ENCODE measurements around the gene TADA2B. TPM values are rescaled to one million over a fixed set of nuclear protein-coding genes. Genes with fewer than 3 reads are reported as not detected.

Gene TADA2B
- total and polyA plus RNA-seq, 4 donors: 3.6 to 13.8 (median 12.6) TPM

DNA sequence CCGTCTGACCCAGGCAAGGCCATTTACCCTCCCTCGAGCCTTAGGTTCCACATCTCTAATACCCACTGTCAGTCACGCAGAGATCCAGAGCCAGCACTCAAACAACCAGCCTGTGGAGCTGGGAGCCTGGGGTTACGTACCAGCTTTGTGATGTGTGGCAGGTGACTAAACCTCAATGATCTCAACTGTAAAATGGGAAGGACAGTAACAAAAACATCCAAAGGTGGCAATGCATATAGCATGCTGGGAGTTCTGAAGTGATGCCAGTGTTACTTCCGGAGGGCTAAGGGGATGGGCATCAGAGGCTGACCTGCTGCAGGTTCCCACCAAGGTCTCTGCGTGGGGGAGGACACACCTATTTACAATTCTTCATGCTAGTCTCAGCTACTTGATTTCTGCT lies 18.6 kb downstream of the TADA2B start:
- Histone ChIP-seq H3K27ac (ENCODE audit: low read depth in 1 of 2, low read length in 2 of 2) (no peak overlapping the region), H3K27me3 (ENCODE audit: control insufficient read depth in 4 of 4, insufficient read depth in 4 of 4, low read length in 3 of 4) (no peaks in the 10 kb centered on the region), H3K9me3 (ENCODE audit: control insufficient read depth in 4 of 4, low read length in 3 of 4) (no peaks in the 10 kb centered on the region), H3K36me3 (ENCODE audit: control insufficient read depth in 4 of 4, insufficient read depth in 3 of 4, low read depth in 1 of 4, low read length in 3 of 4) (peaks cover 8 to 52% (median 46%) of the 10 kb centered on the region in 4 donors), H3K4me3 (ENCODE audit: low read depth in 1 of 3, low read length in 3 of 3) (no peak overlapping the region), H3K9ac (ENCODE audit: low read depth in 1 of 2, low read length in 2 of 2) (no peak overlapping the region), H3K4me1 (ENCODE audit: control insufficient read depth in 4 of 4, insufficient read depth in 4 of 4, low read length in 3 of 4) (peaks cover 5 to 16% (median 7%) of the 10 kb centered on the region in 4 donors)
- TF ChIP-seq FOXA1 (IDR thresholded peaks at IDR 0.05) (no peak), HNF4G (IDR thresholded peaks at IDR 0.05) (no peak), RAD21 (IDR thresholded peaks at IDR 0.05) (no peak), NR2F2 (IDR thresholded peaks at IDR 0.05) (no peak), HNF4A (conservative IDR thresholded peaks at IDR 0.05) (no peak)
- no peak for DNase-seq (ENCODE audit: low spot score)
- 94% methylated on average over 6 of the region's 6 CpGs for WGBS

DNA sequence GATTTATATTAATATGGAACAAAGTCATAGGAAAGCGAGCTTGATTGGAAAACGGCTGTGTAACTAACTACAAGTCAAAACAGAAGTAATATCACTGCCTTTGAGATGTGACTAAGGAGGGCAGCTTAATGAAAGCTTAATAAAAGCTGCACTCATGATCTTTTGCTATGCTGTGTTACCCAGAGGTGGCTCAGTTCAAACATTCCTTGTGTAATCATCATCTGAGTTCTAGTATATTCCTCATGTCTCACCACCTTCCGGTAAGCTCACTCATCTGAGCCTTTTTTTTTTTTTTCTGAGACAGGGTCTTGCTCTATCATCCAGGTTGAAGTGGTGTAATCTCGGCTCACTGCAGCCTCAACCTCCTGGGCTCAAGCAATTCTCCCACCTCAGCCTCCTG lies 19.6 kb downstream of the TADA2B start:
- WGBS: 94% methylated on average over 4 of the region's 4 CpGs
- Histone ChIP-seq H3K36me3 (ENCODE audit: control insufficient read depth in 4 of 4, insufficient read depth in 3 of 4, low read depth in 1 of 4, low read length in 3 of 4) (peaks cover 8 to 52% (median 46%) of the 10 kb centered on the region in 4 donors), H3K9ac (ENCODE audit: low read depth in 1 of 2, low read length in 2 of 2) (no peak overlapping the region), H3K4me3 (ENCODE audit: low read depth in 1 of 3, low read length in 3 of 3) (no peak overlapping the region), H3K4me1 (ENCODE audit: control insufficient read depth in 4 of 4, insufficient read depth in 4 of 4, low read length in 3 of 4) (peaks cover 7 to 17% (median 9%) of the 10 kb centered on the region in 4 donors), H3K27me3 (ENCODE audit: control insufficient read depth in 4 of 4, insufficient read depth in 4 of 4, low read length in 3 of 4) (no peaks in the 10 kb centered on the region), H3K27ac (ENCODE audit: low read depth in 1 of 2, low read length in 2 of 2) (no peak overlapping the region), H3K9me3 (ENCODE audit: control insufficient read depth in 4 of 4, low read length in 3 of 4) (no peaks in the 10 kb centered on the region)
- TF ChIP-seq, protein P1, sequence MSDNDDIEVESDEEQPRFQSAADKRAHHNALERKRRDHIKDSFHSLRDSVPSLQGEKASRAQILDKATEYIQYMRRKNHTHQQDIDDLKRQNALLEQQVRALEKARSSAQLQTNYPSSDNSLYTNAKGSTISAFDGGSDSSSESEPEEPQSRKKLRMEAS (IDR thresholded peaks at IDR 0.05): no peak
- TF ChIP-seq NR2F2 (IDR thresholded peaks at IDR 0.05): no peak
- no peak for TF ChIP-seq HNF4G (IDR thresholded peaks at IDR 0.05)
- no peak for TF ChIP-seq RXRA (IDR thresholded peaks at IDR 0.05)
- TF ChIP-seq, protein P2, sequence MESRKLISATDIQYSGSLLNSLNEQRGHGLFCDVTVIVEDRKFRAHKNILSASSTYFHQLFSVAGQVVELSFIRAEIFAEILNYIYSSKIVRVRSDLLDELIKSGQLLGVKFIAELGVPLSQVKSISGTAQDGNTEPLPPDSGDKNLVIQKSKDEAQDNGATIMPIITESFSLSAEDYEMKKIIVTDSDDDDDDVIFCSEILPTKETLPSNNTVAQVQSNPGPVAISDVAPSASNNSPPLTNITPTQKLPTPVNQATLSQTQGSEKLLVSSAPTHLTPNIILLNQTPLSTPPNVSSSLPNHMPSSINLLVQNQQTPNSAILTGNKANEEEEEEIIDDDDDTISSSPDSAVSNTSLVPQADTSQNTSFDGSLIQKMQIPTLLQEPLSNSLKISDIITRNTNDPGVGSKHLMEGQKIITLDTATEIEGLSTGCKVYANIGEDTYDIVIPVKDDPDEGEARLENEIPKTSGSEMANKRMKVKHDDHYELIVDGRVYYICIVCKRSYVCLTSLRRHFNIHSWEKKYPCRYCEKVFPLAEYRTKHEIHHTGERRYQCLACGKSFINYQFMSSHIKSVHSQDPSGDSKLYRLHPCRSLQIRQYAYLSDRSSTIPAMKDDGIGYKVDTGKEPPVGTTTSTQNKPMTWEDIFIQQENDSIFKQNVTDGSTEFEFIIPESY (IDR thresholded peaks at IDR 0.05): no peak
- TF ChIP-seq YY1 (IDR thresholded peaks at IDR 0.05): no peak
- TF ChIP-seq TAF1 (conservative IDR thresholded peaks at IDR 0.05): no peak
- no peak for TF ChIP-seq GABPA (IDR thresholded peaks at IDR 0.05 in 1 of 2, conservative IDR thresholded peaks at IDR 0.05 in 1 of 2)
- no peak for TF ChIP-seq EGR1 (IDR thresholded peaks at IDR 0.05; ENCODE audit: low read depth in 2 of 2)
- no peak for TF ChIP-seq SP1 (IDR thresholded peaks at IDR 0.05)
- TF ChIP-seq, protein P3, sequence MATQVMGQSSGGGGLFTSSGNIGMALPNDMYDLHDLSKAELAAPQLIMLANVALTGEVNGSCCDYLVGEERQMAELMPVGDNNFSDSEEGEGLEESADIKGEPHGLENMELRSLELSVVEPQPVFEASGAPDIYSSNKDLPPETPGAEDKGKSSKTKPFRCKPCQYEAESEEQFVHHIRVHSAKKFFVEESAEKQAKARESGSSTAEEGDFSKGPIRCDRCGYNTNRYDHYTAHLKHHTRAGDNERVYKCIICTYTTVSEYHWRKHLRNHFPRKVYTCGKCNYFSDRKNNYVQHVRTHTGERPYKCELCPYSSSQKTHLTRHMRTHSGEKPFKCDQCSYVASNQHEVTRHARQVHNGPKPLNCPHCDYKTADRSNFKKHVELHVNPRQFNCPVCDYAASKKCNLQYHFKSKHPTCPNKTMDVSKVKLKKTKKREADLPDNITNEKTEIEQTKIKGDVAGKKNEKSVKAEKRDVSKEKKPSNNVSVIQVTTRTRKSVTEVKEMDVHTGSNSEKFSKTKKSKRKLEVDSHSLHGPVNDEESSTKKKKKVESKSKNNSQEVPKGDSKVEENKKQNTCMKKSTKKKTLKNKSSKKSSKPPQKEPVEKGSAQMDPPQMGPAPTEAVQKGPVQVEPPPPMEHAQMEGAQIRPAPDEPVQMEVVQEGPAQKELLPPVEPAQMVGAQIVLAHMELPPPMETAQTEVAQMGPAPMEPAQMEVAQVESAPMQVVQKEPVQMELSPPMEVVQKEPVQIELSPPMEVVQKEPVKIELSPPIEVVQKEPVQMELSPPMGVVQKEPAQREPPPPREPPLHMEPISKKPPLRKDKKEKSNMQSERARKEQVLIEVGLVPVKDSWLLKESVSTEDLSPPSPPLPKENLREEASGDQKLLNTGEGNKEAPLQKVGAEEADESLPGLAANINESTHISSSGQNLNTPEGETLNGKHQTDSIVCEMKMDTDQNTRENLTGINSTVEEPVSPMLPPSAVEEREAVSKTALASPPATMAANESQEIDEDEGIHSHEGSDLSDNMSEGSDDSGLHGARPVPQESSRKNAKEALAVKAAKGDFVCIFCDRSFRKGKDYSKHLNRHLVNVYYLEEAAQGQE (IDR thresholded peaks at IDR 0.05): no peak
- TF ChIP-seq, protein P4, sequence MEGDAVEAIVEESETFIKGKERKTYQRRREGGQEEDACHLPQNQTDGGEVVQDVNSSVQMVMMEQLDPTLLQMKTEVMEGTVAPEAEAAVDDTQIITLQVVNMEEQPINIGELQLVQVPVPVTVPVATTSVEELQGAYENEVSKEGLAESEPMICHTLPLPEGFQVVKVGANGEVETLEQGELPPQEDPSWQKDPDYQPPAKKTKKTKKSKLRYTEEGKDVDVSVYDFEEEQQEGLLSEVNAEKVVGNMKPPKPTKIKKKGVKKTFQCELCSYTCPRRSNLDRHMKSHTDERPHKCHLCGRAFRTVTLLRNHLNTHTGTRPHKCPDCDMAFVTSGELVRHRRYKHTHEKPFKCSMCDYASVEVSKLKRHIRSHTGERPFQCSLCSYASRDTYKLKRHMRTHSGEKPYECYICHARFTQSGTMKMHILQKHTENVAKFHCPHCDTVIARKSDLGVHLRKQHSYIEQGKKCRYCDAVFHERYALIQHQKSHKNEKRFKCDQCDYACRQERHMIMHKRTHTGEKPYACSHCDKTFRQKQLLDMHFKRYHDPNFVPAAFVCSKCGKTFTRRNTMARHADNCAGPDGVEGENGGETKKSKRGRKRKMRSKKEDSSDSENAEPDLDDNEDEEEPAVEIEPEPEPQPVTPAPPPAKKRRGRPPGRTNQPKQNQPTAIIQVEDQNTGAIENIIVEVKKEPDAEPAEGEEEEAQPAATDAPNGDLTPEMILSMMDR (IDR thresholded peaks at IDR 0.05; ENCODE audit: low read depth, low read length, missing input control): no peak
- no peak for TF ChIP-seq FOXA2 (IDR thresholded peaks at IDR 0.05)
- no peak for DNase-seq (ENCODE audit: low spot score)
